ENCODE data around the gene PGAM4.
"Not testable (repeated sequence)": the region's sequence is repeated elsewhere in the genome, so short reads cannot be mapped to it uniquely, and the experiment has no call there.

Gene PGAM4

GRCh38 chrX:77924320-77924859, 45.0 kb downstream of the PGAM4 start:
- no peak for DNase-seq

- no peak for DNase-seq
These were observed 46.7 kb downstream of the PGAM4 start for GRCh38 chrX:77922787-77923186.

- not testable (repeated sequence) for DNase-seq
These were observed 50.1 kb downstream of the PGAM4 start for GRCh38 chrX:77919370-77919769.

GRCh38 chrX:77918568-77918967, 50.9 kb downstream of the PGAM4 start:
- no peak for DNase-seq

Data from GOT3 (cell line).